ENCODE measurements around the gene STXBP5.

- no peak for TF ChIP-seq CTCF (IDR thresholded peaks at IDR 0.05)
- no peak for TF ChIP-seq POLR2A (IDR thresholded peaks at IDR 0.05)
Observed at GRCh38 chr6:147161253-147161973, 42.8 kb upstream of the STXBP5 start.

Measured in lower leg skin (tissue), 3 donors.